Smooth muscle cell (in vitro differentiated cells): Measurements from ENCODE around the gene TOM1. TPM values are rescaled to one million over a fixed set of nuclear protein-coding genes. Genes with fewer than 3 reads are reported as not detected.

Experiments used
- DNase-seq: peaks from one replicate; lab custom pipeline; 2025; ENCODE audit not compliant: unreplicated experiment; lab: John Stamatoyannopoulos, UW
- H2AFZ ChIP-seq: fragments of 200-600 bp; sonication (generic); 2 replicates; pipeline ENCODE4 v1.6.0; 2016; ENCODE audit warnings: antibody characterized with exemption, low read depth, mild to moderate bottlenecking
- H3F3A ChIP-seq: fragments of 200-600 bp; sonication (generic); 2 replicates; pipeline ENCODE4 v1.6.0; 2017; ENCODE audit warnings: antibody characterized with exemption, low read depth
- H3K27ac ChIP-seq: fragments of 200-600 bp; sonication (generic); 2 replicates; pipeline ENCODE4 v1.5.1; 2016; ENCODE audit warnings: low read depth, mild to moderate bottlenecking
- H3K27me3 ChIP-seq: fragments of 200-600 bp; sonication (generic); 2 replicates; pipeline ENCODE4 v1.6.1; 2016; ENCODE audit warnings: low read depth, mild to moderate bottlenecking
- H3K36me3 ChIP-seq: fragments of 200-600 bp; sonication (generic); 2 replicates; pipeline ENCODE4 v1.5.1; 2016; ENCODE audit warnings: low read depth
- H3K4me1 ChIP-seq: fragments of 200-600 bp; sonication (generic); 2 replicates; pipeline ENCODE4 v1.5.1; 2016; ENCODE audit warnings: low read depth
- H3K4me2 ChIP-seq: fragments of 200-600 bp; sonication (generic); 2 replicates; pipeline ENCODE4 v1.6.0; 2016; ENCODE audit warnings: mild to moderate bottlenecking
- H3K4me3 ChIP-seq: fragments of 200-600 bp; sonication (generic); 2 replicates; pipeline ENCODE4 v1.5.1; 2016; ENCODE audit warnings: mild to moderate bottlenecking
- H3K79me2 ChIP-seq: fragments of 200-600 bp; sonication (generic); 2 replicates; pipeline ENCODE4 v1.6.0; 2016; ENCODE audit warnings: low read depth, mild to moderate bottlenecking
- H3K9ac ChIP-seq: fragments of 200-600 bp; sonication (generic); 2 replicates; pipeline ENCODE4 v1.6.0; 2016; ENCODE audit warnings: low read depth
- H3K9me3 ChIP-seq: fragments of 200-600 bp; sonication (generic); replicated peaks from 2 replicates; pipeline ENCODE4 v1.5.1; 2016; ENCODE audit warnings: low read depth
- H4K20me1 ChIP-seq: fragments of 200-600 bp; sonication (generic); 2 replicates; pipeline ENCODE4 v1.6.0; 2016; ENCODE audit warnings: low read depth
- WGBS: methylation state at CpG from one replicate; pipeline ENCODE4 v1.1.7; 2016; ENCODE audit warnings: low lambda C conversion rate; 5-methylcytosine and 5-hydroxymethylcytosine counted together
- polyA plus RNA-seq: library from polyadenylated mRNA; unstranded; fragments of >200 nt; fragmentation: Nextera tagmentation; extraction: Ambion mirVana; gene quantifications from 2 replicates; pipeline ENCODE4 v1.2.1, GENCODE V29; 2016
- total RNA-seq: library from RNA; depleted of rRNA; stranded (reverse); fragments of >200 nt; gene quantifications from 2 replicates; pipeline ENCODE4 v1.2.3, GENCODE V29; 2014
- TF ChIP-seq, protein P1 (sequence below): fragments of 200-600 bp; sonication (generic); IDR thresholded peaks from 2 replicates; pipeline ENCODE4 v1.5.1; 2017; ENCODE audit warnings: borderline replicate concordance, mild to moderate bottlenecking, antibody characterized with exemption; ENCODE audit not compliant: insufficient read depth, poor library complexity, severe bottlenecking

The TOM1 gene
- total and polyA plus RNA-seq, 2 experiments from 2014 or later, result 86.1 to 127 TPM

DNA sequence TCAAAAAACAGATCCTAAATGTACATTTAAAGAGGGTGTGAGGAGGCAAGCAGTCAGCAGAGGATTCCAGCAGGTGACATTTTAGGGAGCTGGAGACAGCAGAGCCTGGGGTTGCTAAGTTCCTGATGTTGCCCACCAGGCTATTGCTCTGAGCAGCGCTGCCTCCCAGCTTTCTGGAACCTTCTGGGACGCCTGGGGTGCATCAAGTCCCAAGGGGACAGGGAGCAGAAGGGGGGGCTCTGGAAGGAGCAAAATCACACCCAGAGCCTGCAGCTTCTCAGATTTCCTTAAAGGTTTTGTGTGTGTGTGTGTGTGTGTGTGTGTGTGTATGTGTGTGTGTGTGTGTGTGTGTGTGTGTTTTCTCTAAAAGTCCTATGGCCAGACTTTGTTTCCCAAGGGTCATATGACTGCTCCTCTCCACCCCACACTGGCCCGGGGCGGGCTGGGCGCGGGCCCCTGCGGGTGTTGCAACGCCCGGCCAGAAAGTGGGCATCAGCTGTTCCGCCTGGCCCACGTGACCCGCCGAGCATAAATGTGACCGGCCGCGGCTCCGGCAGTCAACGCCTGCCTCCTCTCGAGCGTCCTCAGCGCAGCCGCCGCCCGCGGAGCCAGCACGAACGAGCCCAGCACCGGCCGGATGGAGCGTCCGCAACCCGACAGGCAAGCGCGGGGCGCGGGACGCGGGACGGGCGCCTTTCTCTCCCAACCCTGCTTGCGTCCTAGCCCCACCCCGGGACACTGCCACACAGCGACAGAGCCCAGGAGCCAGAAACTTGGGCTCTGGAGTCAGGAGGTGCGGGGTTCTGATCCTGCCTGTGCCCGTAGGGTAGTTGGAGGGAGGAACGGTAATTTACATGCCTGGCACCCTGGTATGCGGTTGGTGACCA lies 81.1 kb downstream of the TOM1 start, which contains the start of gene HMOX1:
HMOX1 (plus strand) TSS at position 560 of the 887 bp plus-strand sequence; CDS start at position 638, 78 bp downstream.
- Histone ChIP-seq H3K27ac (no peak within 1 kb of the TSS), H3K4me2 (peak within 1 kb of the TSS; percentile 92), H3K9ac (peak within 1 kb of the TSS; percentile 35), H2AFZ (peak within 1 kb of the TSS; percentile 89), H3K4me1 (peaks cover 13% of the 10 kb centered on the region), H3F3A (peaks cover 10% of the 10 kb centered on the region), H3K79me2 (no peaks in the 10 kb centered on the region), H3K27me3 (no peaks in the 10 kb centered on the region), H4K20me1 (no peaks in the 10 kb centered on the region), H3K9me3 (no peaks in the 10 kb centered on the region), H3K36me3 (no peaks in the 10 kb centered on the region), H3K4me3 (peak within 1 kb of the TSS; percentile 61)
- TF ChIP-seq, protein P1, sequence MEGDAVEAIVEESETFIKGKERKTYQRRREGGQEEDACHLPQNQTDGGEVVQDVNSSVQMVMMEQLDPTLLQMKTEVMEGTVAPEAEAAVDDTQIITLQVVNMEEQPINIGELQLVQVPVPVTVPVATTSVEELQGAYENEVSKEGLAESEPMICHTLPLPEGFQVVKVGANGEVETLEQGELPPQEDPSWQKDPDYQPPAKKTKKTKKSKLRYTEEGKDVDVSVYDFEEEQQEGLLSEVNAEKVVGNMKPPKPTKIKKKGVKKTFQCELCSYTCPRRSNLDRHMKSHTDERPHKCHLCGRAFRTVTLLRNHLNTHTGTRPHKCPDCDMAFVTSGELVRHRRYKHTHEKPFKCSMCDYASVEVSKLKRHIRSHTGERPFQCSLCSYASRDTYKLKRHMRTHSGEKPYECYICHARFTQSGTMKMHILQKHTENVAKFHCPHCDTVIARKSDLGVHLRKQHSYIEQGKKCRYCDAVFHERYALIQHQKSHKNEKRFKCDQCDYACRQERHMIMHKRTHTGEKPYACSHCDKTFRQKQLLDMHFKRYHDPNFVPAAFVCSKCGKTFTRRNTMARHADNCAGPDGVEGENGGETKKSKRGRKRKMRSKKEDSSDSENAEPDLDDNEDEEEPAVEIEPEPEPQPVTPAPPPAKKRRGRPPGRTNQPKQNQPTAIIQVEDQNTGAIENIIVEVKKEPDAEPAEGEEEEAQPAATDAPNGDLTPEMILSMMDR, result no peak
- peak; percentile 74 for DNase-seq
- WGBS, result 4% methylated on average over 40 of the region's 47 CpGs

DNA sequence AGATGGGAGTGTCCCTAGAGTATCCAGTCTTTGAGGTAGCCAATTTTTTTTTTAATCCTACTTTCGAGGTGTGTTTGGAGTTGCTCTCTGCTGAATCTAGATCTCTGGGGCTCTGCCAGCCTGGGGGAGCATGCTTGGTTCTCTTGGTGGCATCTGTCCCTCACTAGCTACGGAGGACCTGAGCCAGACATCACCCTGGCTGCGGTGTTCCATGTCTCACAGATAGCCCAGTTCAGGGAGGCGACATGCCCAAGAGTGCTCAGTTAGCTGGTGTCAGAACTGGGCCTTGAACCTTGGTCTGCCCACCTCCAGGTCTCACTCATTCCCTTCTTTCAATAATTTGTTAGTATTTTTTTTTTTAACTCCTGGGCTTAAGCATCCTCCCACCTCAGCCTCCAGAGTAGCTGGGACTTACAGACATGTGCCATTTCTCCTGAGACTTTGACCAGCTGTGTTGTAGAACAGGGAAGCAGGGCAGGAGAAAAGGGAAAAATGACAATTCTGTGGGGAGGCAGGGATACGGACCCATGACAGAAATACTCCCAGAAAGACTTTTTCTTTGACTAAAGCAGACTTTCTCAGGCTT lies 81.8 kb downstream of the TOM1 start:
- no peaks in the 10 kb centered on the region for H3K9me3 ChIP-seq
- TF ChIP-seq, protein P1, result no peak
- WGBS, result 71% methylated on average over 5 of the region's 5 CpGs
- peak overlapping the region; percentile 61 for H3K4me3 ChIP-seq
- peak overlapping the region; percentile 92 for H3K4me2 ChIP-seq
- H3K79me2 ChIP-seq, result no peaks in the 10 kb centered on the region
- H3K36me3 ChIP-seq, result no peaks in the 10 kb centered on the region
- H3F3A ChIP-seq, result peaks cover 8% of the 10 kb centered on the region
- no peaks in the 10 kb centered on the region for H4K20me1 ChIP-seq
- DNase-seq, result no peak
- H3K4me1 ChIP-seq, result peaks cover 9% of the 10 kb centered on the region
- peak overlapping the region; percentile 35 for H3K9ac ChIP-seq
- no peaks in the 10 kb centered on the region for H3K27me3 ChIP-seq
- peak overlapping the region; percentile 89 for H2AFZ ChIP-seq
- no peak overlapping the region for H3K27ac ChIP-seq

DNA sequence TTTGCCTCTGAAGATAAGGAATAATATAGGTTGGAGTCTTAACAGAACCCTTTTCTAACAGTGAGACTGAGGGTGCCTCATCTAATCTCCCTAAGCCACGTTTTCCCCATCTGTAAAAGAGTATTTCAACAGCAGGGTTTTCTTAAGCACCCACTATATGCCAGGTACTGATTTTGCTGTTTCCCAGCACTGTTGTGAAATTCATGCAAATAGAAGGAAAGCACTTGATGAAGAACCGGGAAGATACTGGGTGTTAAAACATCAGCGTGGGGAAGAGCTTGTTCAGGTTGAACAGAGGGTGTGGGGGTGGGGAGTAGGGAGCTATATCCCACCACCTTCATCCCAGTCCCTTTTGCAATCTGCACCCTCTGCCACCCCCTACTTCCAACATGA lies 84.0 kb downstream of the TOM1 start:
- no peaks in the 10 kb centered on the region for H3K36me3 ChIP-seq
- no peaks in the 10 kb centered on the region for H3K79me2 ChIP-seq
- no peak overlapping the region for H3K9ac ChIP-seq
- no peak for DNase-seq
- no peaks in the 10 kb centered on the region for H3F3A ChIP-seq
- no peaks in the 10 kb centered on the region for H3K27me3 ChIP-seq
- no peaks in the 10 kb centered on the region for H3K4me1 ChIP-seq
- no peak overlapping the region for H2AFZ ChIP-seq
- H3K4me2 ChIP-seq, result no peak overlapping the region
- no peak overlapping the region for H3K27ac ChIP-seq
- no peaks in the 10 kb centered on the region for H3K9me3 ChIP-seq
- no peak overlapping the region for H3K4me3 ChIP-seq
- 88% methylated on average over 3 of the region's 3 CpGs for WGBS
- TF ChIP-seq, protein P1, result no peak
- no peaks in the 10 kb centered on the region for H4K20me1 ChIP-seq
